ENCODE measurements around the gene TBC1D2B. TPM values are rescaled to one million over a fixed set of nuclear protein-coding genes. Genes with fewer than 3 reads are reported as not detected.
A peak's percentile ranks its signal among the peaks of the same experiment; 100 is the strongest.

TBC1D2B gene
- total and polyA plus RNA-seq, 4 donors: 8.4 to 119 (median 22.0) TPM

DNA sequence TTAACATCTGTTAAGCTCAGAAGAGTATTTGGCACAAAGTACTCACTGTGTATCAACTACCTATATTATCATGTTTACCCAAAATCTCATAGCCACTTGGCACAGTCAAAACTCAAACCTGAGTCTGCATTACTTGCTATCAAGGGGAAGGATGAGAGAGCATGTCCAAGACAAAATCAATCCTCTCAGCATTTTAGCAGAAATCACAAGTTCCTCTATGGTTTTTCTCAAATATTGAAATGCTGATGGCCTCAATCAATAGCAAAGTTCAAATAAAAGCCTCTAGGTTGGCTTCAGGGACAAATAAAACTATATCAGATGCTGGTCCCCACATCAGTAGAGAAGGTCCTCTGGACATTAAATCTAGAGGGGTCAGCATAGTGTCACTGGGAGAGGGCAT, 14.3 kb downstream of the TBC1D2B start:
- no peak for TF ChIP-seq JUND (IDR thresholded peaks at IDR 0.05)
- no peak for TF ChIP-seq FOXA1 (IDR thresholded peaks at IDR 0.05)
- no peak for TF ChIP-seq EGR1 (IDR thresholded peaks at IDR 0.05; ENCODE audit: low read depth in 2 of 2)
- TF ChIP-seq, protein P1, sequence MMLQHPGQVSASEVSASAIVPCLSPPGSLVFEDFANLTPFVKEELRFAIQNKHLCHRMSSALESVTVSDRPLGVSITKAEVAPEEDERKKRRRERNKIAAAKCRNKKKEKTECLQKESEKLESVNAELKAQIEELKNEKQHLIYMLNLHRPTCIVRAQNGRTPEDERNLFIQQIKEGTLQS (IDR thresholded peaks at IDR 0.05): no peak
- TF ChIP-seq, protein P2, sequence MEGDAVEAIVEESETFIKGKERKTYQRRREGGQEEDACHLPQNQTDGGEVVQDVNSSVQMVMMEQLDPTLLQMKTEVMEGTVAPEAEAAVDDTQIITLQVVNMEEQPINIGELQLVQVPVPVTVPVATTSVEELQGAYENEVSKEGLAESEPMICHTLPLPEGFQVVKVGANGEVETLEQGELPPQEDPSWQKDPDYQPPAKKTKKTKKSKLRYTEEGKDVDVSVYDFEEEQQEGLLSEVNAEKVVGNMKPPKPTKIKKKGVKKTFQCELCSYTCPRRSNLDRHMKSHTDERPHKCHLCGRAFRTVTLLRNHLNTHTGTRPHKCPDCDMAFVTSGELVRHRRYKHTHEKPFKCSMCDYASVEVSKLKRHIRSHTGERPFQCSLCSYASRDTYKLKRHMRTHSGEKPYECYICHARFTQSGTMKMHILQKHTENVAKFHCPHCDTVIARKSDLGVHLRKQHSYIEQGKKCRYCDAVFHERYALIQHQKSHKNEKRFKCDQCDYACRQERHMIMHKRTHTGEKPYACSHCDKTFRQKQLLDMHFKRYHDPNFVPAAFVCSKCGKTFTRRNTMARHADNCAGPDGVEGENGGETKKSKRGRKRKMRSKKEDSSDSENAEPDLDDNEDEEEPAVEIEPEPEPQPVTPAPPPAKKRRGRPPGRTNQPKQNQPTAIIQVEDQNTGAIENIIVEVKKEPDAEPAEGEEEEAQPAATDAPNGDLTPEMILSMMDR (IDR thresholded peaks at IDR 0.05; ENCODE audit: low read depth, low read length, missing input control): no peak
- TF ChIP-seq RAD21 (IDR thresholded peaks at IDR 0.05): no peak
- TF ChIP-seq, protein P3, sequence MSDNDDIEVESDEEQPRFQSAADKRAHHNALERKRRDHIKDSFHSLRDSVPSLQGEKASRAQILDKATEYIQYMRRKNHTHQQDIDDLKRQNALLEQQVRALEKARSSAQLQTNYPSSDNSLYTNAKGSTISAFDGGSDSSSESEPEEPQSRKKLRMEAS (IDR thresholded peaks at IDR 0.05): no peak
- TF ChIP-seq RXRA (IDR thresholded peaks at IDR 0.05): no peak
- TF ChIP-seq, protein P4, sequence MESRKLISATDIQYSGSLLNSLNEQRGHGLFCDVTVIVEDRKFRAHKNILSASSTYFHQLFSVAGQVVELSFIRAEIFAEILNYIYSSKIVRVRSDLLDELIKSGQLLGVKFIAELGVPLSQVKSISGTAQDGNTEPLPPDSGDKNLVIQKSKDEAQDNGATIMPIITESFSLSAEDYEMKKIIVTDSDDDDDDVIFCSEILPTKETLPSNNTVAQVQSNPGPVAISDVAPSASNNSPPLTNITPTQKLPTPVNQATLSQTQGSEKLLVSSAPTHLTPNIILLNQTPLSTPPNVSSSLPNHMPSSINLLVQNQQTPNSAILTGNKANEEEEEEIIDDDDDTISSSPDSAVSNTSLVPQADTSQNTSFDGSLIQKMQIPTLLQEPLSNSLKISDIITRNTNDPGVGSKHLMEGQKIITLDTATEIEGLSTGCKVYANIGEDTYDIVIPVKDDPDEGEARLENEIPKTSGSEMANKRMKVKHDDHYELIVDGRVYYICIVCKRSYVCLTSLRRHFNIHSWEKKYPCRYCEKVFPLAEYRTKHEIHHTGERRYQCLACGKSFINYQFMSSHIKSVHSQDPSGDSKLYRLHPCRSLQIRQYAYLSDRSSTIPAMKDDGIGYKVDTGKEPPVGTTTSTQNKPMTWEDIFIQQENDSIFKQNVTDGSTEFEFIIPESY (IDR thresholded peaks at IDR 0.05): no peak
- no peak for TF ChIP-seq SP1 (IDR thresholded peaks at IDR 0.05)
- no peak for TF ChIP-seq HNF4G (IDR thresholded peaks at IDR 0.05)
- TF ChIP-seq FOXA2 (IDR thresholded peaks at IDR 0.05): no peak
- TF ChIP-seq TAF1 (conservative IDR thresholded peaks at IDR 0.05): no peak
- TF ChIP-seq GABPA (IDR thresholded peaks at IDR 0.05 in 1 of 2, conservative IDR thresholded peaks at IDR 0.05 in 1 of 2): no peak
- no peak for TF ChIP-seq HNF4A (conservative IDR thresholded peaks at IDR 0.05)
- TF ChIP-seq YY1 (IDR thresholded peaks at IDR 0.05): no peak
- TF ChIP-seq, protein P5, sequence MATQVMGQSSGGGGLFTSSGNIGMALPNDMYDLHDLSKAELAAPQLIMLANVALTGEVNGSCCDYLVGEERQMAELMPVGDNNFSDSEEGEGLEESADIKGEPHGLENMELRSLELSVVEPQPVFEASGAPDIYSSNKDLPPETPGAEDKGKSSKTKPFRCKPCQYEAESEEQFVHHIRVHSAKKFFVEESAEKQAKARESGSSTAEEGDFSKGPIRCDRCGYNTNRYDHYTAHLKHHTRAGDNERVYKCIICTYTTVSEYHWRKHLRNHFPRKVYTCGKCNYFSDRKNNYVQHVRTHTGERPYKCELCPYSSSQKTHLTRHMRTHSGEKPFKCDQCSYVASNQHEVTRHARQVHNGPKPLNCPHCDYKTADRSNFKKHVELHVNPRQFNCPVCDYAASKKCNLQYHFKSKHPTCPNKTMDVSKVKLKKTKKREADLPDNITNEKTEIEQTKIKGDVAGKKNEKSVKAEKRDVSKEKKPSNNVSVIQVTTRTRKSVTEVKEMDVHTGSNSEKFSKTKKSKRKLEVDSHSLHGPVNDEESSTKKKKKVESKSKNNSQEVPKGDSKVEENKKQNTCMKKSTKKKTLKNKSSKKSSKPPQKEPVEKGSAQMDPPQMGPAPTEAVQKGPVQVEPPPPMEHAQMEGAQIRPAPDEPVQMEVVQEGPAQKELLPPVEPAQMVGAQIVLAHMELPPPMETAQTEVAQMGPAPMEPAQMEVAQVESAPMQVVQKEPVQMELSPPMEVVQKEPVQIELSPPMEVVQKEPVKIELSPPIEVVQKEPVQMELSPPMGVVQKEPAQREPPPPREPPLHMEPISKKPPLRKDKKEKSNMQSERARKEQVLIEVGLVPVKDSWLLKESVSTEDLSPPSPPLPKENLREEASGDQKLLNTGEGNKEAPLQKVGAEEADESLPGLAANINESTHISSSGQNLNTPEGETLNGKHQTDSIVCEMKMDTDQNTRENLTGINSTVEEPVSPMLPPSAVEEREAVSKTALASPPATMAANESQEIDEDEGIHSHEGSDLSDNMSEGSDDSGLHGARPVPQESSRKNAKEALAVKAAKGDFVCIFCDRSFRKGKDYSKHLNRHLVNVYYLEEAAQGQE (IDR thresholded peaks at IDR 0.05): no peak
- no peak for TF ChIP-seq NR2F2 (IDR thresholded peaks at IDR 0.05)
- DNase-seq (ENCODE audit: low spot score): no peak
- Histone ChIP-seq H3K4me3 (ENCODE audit: low read depth in 1 of 3, low read length in 3 of 3) (no peak overlapping the region), H3K36me3 (ENCODE audit: control insufficient read depth in 4 of 4, insufficient read depth in 3 of 4, low read depth in 1 of 4, low read length in 3 of 4) (no peaks in the 10 kb centered on the region), H3K9ac (ENCODE audit: low read depth in 1 of 2, low read length in 2 of 2) (peak overlapping the region in 1 of 2 donors; percentile 24), H3K27me3 (ENCODE audit: control insufficient read depth in 4 of 4, insufficient read depth in 4 of 4, low read length in 3 of 4) (no peaks in the 10 kb centered on the region), H3K27ac (ENCODE audit: low read depth in 1 of 2, low read length in 2 of 2) (peak overlapping the region; percentile 97 to 98), H3K9me3 (ENCODE audit: control insufficient read depth in 4 of 4, low read length in 3 of 4) (no peaks in the 10 kb centered on the region), H3K4me1 (ENCODE audit: control insufficient read depth in 4 of 4, insufficient read depth in 4 of 4, low read length in 3 of 4) (peaks cover 21 to 78% (median 54%) of the 10 kb centered on the region in 4 donors)

All from liver (tissue), 9 donors.